ENCODE results near the gene DHX16.
"Not testable (repeated sequence)": the region's sequence is repeated elsewhere in the genome, so short reads cannot be mapped to it uniquely, and the experiment has no call there.

The DHX16 gene

DNA sequence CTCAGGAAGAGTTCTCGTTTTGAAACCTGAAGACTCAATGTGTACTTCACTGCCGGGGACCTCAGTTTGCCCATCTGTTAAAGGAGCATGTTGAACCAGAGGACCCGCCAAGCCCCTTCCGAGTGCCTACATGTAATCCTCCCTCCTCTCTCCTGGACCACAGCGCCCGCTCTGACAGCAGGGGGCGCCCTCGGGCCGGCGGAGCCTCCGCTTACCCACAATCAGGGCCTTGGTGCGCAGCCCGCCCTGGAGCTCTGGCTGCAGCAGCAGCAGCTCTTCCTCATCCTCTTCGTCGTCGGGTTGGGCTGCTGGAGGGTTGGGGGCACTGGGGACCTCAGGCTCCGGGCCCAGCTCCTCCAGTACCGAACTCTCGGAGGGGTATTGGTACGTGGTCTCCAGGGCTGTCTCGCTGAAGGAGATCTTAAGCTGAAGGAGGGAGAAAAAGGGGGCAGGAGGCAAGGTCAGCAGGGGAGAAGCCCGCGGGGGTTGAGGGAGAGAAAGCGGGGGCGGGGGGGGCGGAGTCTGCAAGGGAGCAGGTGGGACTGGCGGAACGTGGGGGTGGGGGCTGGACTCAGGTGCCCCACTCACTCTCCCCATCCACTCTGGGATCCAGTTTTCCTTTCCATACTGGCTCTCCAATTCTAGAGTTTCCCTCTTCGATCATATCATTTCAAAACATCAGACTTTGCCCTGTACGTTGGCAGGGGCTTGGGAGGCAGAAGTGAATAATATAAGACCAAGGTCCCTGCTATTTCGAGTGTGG, 6.3 kb upstream of the DHX16 start:
- peak; percentile 94 for DNase-seq

DNA sequence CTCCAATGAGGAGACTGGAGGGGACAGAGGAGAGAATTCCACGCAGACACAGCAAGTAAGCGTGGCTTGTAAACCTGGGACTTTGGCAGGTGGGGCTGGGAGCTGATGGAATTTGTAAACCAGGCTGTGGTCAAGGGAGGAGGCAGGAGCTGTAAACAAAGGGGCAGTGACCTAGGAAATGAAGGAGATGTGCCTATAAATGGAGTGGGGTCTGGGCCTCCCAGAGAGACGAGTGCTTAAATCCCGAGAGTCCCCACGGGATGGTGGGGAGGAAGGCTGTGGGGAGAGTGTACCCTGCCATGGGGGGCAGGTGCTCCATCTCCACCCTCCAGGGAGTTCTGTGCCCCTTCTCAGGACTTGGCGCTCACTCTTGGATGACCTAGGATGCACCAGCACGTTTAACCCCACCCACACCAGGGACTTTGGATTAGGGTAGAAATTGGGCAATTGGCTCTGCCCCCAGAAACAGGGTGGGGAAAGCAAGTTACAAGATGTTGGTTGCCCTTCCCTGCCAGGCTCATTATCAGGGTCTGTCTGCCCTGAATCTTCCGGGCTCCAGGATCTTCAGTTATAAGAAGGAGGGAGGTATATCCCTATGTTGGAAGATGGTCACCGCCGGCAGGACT, 4.0 kb upstream of the DHX16 start:
- no peak for DNase-seq

DNA sequence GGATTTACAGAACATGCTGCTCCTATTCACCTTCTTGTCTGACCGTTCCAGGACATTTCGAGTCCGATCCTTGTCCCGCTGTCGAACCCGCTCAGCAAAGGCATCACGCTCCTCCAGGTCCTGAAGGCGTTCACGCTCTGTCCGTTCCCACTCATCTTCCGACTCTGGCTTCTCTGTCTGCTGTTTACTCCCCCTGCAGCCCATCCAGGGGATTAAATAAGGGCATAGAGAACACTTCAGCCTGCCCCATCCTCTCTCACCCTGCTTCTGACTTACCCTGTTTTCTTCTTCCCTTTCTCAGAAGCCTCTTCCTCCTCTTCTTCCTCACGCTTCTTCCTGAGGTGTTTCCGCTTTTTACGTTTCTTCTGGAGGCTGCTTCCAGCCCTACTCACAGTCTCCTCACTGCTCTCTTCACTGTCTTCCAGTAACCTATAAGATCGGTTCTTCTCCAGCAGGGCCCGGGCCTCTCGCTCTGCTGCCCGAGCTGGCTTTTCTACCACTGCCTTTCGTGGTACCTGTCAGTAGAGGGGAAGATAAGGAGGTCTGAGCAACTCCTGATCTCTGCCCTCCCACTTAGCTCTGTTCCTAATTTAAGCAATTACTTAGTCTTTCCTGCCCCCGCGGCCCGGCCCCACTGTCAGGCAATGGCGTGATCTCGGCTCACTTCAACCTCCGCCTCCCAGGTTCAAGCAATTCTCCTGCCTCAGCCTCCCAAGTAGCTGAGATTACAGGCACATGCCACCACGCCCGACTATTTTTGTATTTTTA, 1.9 kb downstream of the DHX16 start:
- no peak for DNase-seq

DNA sequence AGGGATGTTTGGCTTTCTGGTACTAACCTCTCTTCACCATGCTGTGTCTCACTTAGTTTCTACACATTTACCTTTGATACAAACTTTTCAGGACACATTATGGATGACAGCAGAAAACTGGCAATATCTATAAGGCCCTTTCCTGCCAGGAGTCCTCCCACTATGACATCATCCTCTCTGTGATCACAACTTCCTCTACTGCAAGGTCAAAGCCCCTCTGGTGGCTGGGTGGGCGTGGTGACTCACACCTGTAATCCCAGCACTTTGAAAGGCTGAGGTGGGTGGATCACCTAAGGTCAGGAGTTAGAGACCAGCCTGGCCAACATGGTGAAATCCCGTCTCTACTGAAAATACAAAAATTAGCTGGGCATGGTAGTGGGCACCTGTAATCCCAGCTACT, 6.5 kb downstream of the DHX16 start:
- DNase-seq = not testable (repeated sequence)

DNA sequence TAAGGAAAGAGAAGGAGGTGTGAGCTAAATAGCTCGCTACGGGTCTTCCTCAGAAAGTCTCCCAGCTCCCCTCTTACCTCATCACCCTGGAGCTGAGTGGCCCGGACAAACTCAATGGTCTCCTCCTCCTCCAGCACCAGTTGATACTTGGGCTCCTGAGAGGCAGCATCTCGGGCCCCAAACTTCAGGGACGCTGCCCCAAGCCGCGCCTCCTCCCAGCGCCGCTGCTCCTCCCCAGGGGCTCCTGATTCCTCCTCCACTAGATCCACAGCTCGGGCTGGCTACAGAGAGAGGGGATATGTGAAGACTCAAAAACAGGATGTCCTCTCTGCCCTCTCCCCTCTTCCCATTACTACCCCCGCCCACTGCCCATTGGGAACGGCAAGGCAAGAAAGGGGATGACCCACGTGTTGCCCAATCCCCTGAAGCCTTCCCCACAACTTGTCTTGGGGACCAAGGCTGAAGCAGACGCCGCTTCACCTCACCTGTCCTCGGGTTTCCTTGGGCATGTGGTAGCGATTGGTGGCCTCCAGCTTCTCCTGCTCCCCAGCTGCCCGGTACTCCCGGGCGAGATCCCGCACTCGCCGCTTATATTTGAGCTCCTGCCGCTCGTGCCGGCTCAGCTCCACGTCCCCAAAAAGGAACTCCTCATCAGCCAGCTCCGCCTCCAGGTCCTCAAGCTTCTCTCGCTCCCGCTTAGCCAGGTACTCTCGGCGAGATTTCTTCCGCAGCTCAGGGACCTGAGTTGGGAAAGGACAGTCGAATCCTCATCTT, 7.6 kb downstream of the DHX16 start:
- DNase-seq = no peak

DNA sequence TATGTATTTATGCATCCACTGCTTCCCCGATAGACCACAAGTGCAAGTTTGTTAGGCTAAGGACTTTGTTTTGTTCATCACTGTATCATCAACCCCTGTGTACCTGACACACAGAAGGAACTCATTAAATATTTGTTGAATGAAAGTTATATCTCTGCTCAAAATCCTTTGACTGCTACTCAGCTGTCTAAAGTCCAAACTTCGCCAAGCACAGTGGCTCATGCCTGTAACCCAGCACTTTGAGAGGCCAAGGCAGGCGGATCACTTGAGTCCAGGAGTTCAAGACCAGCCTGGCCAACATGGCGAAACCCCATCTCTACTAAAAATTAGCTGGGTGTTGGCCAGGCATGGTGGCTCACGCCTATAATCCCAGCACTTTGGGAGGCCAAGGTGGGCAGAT, 14.9 kb downstream of the DHX16 start:
- not testable (repeated sequence) for DNase-seq

DNA sequence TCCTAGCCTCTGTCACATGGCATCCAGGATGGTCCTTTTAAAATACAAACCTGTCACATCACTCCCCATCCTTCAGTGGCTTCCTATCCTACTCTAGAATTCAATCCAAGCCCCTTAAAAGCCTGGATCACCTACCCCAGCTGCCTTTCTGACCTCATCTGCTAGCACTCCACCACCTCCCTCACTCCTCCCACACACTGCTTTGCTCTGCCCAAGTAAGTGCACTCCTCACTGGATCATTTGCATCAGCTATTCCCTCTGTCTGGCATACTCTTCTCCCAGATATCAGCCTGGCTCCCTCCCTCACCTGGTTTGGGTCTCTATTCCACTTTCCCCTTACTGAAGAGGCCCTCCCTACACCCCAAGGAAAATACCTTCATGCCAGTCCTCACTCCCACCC, 15.4 kb downstream of the DHX16 start:
- no peak for DNase-seq

DNA sequence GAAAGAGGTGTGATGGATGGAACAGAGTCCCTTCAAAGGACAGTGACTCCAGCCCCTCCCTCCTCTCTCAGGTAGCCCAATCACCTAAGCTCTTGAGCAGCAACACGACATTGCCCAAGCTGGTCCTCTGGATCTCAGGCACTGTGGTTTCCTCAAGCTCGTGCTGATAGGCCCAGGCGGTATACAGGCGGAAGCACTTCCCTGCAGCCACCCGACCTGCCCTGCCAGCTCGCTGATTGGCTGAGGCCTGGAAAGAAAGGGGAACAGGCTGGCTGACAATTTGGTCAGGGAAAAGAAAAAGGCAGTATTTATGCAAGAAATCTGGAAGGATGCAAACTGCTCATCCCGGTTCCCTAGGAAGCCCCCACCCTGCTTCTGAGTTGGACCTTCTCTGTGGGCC, 16.3 kb downstream of the DHX16 start:
- no peak for DNase-seq

DNA sequence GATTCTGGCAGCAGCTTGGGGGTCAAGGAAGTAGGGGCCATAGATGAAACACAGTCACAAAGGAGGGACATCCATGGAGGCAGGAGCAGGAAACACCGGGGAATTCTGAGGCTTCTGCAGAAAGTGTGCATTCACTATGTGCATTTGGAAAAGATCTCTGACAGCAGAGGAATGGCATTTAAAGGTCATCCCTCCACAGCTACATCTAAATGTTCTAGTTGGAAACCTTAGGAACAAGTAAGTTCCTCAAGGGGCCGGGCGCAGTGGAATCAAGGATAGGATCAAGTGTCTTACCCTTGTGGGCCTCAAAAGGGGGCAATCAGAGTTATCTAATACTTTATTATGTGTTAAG, 17.1 kb downstream of the DHX16 start:
- DNase-seq = no peak

DNA sequence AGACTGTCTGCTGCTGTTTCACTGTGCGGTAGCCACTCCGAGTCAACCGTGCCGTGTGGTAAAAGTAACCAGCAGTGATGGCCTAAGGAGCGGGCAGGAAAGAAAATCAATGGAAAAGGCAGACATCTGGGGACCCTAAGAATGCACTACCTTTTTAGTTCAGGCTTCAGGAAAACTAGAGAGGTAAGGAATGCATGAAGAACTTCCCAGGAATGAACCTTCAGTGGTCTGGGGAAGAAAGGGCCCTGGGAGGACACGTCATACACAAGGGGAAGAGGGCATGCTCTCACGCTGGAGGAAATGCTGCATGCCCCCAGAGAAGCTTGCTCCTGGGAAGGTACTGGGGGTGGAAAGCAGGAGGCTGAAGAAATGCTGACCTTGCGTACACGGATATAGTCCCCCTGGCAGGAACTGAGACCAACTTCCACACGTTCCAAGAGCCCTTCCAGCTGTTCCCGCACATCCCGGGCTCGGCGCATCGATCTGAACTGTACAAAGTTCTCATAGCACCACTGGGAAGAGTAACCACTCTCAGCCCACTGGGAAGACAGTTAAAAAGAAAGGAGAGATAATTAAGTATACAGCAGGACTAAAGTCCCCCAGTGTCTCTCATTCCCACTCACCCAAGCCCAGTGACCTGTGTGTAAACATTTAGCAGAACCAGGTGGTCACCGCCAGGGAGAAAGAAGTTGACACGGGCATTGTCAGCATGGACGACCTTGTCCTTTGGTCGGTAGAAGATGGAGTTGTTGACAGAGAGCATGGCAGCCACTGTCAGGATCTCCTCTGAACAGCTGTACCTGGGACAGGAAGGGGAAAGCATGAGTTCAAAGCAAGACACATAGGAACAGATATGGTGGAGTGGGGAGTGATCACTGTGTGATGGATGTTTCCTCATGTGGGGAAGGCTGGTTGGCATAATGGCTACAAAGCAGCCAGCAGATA, 17.7 kb downstream of the DHX16 start:
- no peak for DNase-seq

DNA sequence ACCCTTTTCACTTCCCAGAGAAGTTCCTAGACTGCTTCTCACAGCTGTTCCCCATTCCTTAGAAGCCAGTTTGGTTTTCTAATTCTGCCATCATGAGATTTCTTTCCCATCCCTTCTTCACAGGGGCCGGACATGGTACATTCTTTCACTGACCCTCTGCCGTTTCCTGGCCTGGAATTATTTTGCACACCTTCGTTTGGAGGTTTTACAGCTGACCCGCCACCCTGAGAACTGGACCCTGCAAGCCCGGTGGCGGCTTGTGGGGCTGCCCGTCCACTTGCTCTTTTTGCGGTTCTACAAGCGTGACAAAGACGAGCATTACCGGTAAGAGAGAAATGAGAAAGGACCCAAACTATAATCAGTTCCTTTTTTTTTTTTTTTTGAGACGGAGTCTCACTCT, 21.7 kb downstream of the DHX16 start:
- DNase-seq = no peak

DNA sequence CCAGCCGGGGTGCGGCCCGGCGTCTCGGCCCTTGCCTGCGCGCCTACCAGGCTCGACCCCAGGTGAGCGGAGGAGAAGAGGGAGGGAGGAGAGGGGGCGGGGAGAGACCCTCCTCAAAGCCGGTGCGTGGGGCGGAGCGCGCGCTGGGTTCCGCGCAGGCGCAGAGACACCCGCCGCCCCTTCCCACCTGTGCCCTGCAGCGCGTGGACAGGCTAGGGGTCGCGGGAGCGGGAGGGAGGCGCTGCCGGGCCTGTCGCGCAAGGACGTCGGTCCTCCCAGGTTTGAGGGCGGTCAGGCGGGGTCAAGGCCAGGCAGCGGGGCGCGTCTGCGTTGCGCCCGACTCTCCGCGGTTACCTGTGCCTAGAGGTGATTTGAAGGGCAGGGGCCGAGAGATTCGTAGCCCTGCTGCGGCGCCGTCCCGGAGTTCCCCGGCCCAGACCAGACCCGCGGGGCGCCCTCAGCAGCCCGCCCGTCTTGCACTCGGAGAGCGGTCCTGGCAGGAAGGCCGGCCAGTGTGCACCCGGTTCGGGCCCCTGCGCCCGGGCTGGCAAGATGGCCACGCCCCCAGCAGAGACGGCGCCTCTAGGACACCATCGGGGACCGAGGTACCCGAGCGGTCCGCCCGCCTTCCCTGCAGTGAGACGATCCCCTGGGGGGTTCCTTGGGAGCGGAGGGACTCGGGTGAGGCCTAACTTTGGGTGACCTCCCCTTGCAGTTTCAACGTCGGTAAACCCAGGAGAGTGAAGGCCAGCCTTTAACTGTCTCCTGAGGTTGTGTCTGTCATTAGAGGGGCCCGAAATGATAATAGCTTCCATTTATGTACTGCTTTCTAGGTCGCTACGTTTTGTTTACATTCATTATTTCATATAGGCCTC, 25.3 kb downstream of the DHX16 start:
- DNase-seq = peak; percentile 65

DNA sequence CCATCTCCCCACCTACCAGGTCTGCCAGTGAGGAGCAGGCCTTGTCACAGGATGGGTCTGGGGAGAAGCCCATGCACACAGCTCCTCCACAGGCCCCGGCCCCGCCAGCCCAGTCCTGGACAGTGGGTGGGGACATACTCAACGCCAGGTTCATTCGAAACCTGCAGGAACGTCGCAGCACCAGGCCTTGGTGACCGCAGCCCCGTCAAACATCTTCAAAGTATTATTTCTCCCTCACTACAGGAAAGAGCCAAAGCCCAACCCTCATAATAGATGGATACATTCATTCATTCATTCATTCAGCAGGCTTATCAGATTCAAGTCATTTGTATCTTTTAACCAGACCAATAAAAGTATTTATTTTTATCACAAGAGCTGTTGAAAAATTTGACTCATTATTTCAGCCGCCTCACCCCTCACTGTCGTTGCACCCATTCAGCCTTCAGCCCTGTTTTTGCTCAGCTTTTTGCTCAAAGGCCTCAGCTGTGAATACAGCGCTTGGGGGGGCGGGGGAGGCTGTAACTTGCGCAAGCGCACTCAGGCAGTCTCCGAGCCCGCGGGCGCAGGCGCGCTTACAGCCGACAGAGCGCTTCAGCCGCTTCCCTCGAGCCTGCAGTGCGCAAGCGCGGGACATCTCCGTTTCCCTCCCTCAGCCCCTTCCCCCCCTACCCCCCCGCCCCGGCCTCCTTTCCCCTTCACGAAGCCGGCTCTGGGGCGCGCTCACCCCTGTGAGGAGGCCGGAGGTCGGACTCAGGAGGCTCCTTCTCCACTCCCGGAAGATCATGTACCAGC, 26.2 kb downstream of the DHX16 start, which contains the start of gene C6orf136:
Gene C6orf136 (plus strand): TSS at position 684 of the 792 bp plus-strand sequence. CDS start 99 bp downstream, at position 783.
- DNase-seq = peak; percentile 91

DNA sequence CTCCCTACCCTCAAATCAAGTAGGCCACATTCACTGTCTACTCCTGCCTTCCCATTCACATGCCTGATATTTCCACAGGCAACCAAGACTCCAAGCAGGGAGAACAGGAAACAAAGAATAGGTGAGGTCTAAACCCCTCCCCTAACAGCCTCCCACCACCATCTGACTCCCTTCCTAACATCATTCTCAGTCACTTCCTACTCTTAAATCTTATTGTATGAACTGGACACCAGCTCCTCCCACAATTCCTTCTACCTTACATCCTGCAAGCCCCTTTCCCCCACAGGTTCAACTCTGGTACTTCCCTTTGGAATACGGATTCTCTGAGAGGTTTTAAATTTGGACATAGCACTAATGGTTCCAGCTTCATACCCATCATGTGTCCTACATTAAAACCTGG, 26.8 kb downstream of the DHX16 start:
- DNase-seq = no peak

DNA sequence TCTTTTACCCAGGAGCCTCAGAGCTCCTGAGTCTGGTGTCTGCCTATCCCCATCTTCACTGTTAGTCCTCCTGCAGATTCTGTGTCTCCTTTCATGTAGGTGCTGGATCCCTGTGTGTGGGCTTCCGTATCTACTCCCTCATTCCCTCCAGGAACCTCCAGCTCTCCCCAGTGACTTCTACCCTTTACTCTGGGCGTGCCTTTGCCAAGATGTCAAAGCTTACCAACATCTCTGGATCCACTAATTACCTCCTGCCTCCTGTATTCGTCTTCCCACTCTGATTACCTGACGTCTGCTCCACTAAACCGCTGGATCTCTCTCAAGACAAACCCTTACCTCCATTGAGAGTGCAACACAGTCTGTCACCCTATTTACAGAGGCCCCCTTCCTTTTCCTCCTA, 28.0 kb downstream of the DHX16 start:
- no peak for DNase-seq

DNA sequence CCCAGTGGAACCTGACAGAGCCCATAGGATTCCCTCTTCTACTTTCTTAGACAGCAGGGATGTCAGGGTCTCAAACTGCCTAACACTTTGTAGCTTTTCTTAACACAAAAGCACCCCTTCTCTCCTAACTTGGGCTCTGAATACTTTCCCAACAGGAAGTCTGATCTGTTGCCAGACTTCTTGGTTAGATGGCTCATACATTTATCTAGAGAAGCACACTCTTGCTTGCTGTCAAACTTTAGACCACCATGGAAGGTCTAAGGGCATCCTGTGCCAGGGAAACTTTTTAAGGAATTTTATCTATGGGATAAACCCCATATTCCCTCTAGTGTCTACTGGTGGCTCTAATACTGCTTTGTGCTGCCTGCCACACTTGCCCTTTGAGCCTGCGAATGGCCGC, 29.1 kb downstream of the DHX16 start:
- DNase-seq = no peak

DNA sequence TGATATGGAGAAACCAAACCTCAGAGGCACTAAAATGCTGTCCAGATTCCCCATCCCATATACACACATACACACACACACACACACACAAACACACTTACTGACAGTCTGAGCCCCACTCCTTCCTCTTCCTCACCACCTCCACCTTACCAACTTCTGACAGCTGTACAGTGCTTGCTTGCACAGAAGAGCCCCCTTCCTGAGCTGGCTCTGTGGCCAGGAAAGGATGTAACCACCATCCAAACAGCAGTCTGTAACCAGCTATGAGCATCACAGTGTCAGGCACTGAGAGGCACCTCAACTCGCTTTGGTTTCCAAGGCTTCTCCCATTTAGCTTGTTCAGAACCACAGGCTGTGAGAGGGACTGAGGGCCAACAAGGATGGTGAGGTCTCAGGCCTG, 31.8 kb downstream of the DHX16 start:
- DNase-seq = no peak

DNA sequence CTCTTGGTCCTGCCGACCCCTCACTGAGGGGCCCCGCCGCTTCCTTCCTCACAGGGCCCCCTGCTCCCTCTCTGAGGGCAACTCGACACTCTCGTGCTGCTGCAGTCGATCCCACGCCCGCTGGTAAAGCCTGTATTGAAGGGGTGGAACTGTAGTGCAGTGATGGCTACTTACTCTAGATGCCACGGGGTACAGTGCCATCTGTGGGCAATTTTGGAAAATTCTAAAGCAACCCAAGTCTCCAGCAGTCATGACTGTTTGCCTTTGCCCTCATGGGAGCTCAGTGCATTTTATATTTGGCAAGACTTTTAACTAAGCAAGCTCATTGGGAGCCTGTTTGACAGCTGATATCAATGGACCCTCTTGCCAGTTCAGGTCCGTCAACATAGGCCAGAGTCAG, 32.3 kb downstream of the DHX16 start:
- DNase-seq = no peak

DNA sequence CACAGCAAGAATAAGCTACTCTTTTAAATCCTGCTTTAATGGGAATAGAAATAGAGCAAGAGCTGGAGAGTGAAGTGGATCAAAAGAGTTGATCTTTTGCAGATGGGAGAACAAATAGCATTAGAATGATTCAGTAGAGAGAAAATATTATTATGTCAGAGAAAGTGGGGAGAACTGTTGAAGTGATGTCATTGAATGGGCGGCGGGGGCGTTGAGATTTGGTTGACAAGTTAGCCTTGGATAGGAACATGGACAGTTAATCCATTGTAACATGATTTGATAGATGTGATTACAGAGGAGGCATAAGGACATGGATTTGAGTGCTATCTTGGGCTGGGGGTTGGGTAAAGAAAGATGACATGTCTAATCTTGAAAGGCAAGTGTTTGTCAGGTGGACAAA, 37.0 kb downstream of the DHX16 start:
- no peak for DNase-seq

All from activated gamma-delta T cell treated with Interleukin-2 at 50 U/mL for 16 hours (primary cell).